Activated naive CD8-positive, alpha-beta T cell treated with anti-CD3 and anti-CD28 coated beads, Interleukin-2, amount 50 U/mL, for 24 hours (primary cell): ENCODE results near the gene EML1.

Experiments
- ATAC-seq: fragments of 150-1000 bp; cut with Tn5 transposase; one replicate; pipeline ENCODE4 v1.10.0; 2021
- DNase-seq: peaks from one replicate; pipeline ENCODE4 v3.0.0; 2021
- H3K27ac Mint-ChIP-seq: one replicate; pipeline ENCODE4 v1.8.0; 2021; ENCODE audit warnings: mild to moderate bottlenecking, mixed read lengths
- H3K27me3 Mint-ChIP-seq: one replicate; pipeline ENCODE4 v1.8.0; 2021; ENCODE audit warnings: mixed read lengths
- H3K36me3 Mint-ChIP-seq: one replicate; pipeline ENCODE4 v1.8.0; 2021; ENCODE audit warnings: low read depth, mixed read lengths
- H3K4me1 Mint-ChIP-seq: one replicate; pipeline ENCODE4 v1.8.0; 2021; ENCODE audit warnings: mixed read lengths
- H3K4me3 Mint-ChIP-seq: one replicate; pipeline ENCODE4 v1.8.0; 2021; ENCODE audit warnings: mild to moderate bottlenecking, moderate library complexity, mixed read lengths
- H3K9me3 Mint-ChIP-seq: one replicate; pipeline ENCODE4 v1.8.0; 2021; ENCODE audit warnings: mixed read lengths

The EML1 gene

DNA sequence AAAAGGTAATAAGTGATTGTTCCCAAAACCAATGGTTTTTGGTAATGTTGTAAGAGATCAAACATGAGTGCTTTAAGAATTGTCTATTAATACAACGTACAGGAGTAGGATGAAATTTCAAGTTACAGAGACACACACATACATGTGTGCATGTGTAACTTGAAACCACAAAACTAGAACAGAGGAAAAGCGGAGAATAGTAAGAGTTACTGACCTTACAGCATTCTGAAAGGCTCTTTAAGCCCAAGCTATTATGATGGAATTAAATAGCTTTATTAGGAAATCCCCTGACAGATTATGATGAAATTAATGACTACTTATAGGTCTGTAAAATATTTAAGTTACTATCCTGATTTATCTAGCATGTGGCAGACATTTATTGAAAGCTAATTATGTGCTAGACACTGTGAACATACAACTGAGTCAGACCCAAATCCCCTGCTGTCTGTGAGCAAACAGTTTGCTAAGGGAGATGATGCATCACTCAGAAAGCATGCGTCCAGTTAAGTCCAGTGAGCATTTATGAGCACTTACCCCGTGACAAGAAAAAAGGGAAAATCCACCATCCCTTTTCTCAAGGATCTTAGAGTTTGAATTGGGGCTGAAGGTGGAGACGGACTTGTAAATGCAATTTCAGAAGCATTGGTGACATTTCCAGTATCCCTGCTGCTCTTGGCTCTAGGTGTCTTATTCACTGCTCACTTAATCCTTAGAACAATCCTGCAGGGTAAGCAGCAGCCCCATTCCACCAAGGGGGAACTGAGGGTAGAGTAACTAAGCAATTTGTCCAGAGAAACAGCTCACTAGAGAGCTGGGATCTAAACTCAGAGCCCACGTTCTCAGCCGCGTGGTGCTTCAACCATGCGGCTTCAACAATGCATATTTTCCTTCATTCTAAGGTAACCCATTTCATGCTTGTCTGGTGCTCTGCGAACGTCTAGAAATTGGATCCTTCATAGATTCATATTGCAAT is 117.4 kb downstream of the EML1 start:
- ATAC-seq (no peak), DNase-seq (no peak)
- Mint-ChIP-seq H3K27ac (no peak overlapping the region), H3K27me3 (peaks cover 8% of the 10 kb centered on the region), H3K4me1 (no peaks in the 10 kb centered on the region), H3K4me3 (no peak overlapping the region), H3K9me3 (no peaks in the 10 kb centered on the region), H3K36me3 (no peaks in the 10 kb centered on the region)

- no peaks in the 10 kb centered on the region for H3K36me3 Mint-ChIP-seq
- no peaks in the 10 kb centered on the region for H3K9me3 Mint-ChIP-seq
- H3K27me3 Mint-ChIP-seq = peaks cover 8% of the 10 kb centered on the region
- no peak overlapping the region for H3K27ac Mint-ChIP-seq
- no peaks in the 10 kb centered on the region for H3K4me1 Mint-ChIP-seq
- ATAC-seq (no peak), DNase-seq (no peak)
- no peak overlapping the region for H3K4me3 Mint-ChIP-seq
These were observed 122.3 kb downstream of the EML1 start for GRCh38 chr14:99915305-99916090.

GRCh38 chr14:99916091-99916383 is 122.8 kb downstream of the EML1 start:
- Mint-ChIP-seq H3K27me3 (peaks cover 8% of the 10 kb centered on the region), H3K9me3 (no peaks in the 10 kb centered on the region), H3K36me3 (no peaks in the 10 kb centered on the region), H3K4me1 (no peaks in the 10 kb centered on the region), H3K4me3 (no peak overlapping the region), H3K27ac (no peak overlapping the region)
- DNase-seq = no peak
- no peak for ATAC-seq

GRCh38 chr14:99918781-99919180 is 125.6 kb downstream of the EML1 start:
- Mint-ChIP-seq H3K9me3 (no peaks in the 10 kb centered on the region), H3K27me3 (peaks cover 6% of the 10 kb centered on the region), H3K36me3 (no peaks in the 10 kb centered on the region), H3K27ac (no peak overlapping the region), H3K4me3 (no peak overlapping the region), H3K4me1 (no peaks in the 10 kb centered on the region)
- ATAC-seq (no peak), DNase-seq (no peak)

GRCh38 chr14:99921425-99921824 is 128.2 kb downstream of the EML1 start:
- Mint-ChIP-seq H3K4me1 (no peaks in the 10 kb centered on the region), H3K9me3 (no peaks in the 10 kb centered on the region), H3K27me3 (peaks cover 11% of the 10 kb centered on the region), H3K36me3 (no peaks in the 10 kb centered on the region), H3K4me3 (no peak overlapping the region), H3K27ac (no peak overlapping the region)
- ATAC-seq = no peak
- DNase-seq = no peak

DNA sequence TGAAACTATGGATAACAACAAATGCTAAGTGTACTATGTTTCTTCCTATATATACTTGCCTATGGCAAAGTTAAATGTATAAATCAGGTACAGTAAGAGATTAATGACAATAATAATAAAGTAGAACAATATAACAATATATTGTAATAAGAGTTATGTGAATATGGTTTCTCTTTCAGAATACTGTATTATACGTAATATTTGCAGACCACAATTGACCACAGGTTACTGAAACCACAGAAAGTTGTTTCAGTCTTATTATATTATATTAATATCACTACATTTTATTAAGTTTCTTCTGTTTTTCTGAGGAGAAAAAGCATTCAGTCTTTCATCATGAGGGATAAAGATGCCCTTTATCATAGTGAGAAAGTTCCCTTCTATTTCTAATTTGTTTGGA is 131.2 kb downstream of the EML1 start:
- peaks cover 11% of the 10 kb centered on the region for H3K27me3 Mint-ChIP-seq
- no peak overlapping the region for H3K4me3 Mint-ChIP-seq
- no peaks in the 10 kb centered on the region for H3K4me1 Mint-ChIP-seq

GRCh38 chr14:99925471-99925870 is 132.3 kb downstream of the EML1 start:
- Mint-ChIP-seq H3K4me3 (no peak overlapping the region), H3K27me3 (peaks cover 11% of the 10 kb centered on the region), H3K36me3 (no peaks in the 10 kb centered on the region), H3K4me1 (no peaks in the 10 kb centered on the region), H3K27ac (no peak overlapping the region), H3K9me3 (no peaks in the 10 kb centered on the region)
- DNase-seq (no peak), ATAC-seq (no peak)

More for the DNA sequence above, 131.2 kb downstream of the EML1 start:
- no peak for ATAC-seq
- no peak overlapping the region for H3K27ac Mint-ChIP-seq
- DNase-seq = no peak
- no peaks in the 10 kb centered on the region for H3K36me3 Mint-ChIP-seq
- no peaks in the 10 kb centered on the region for H3K9me3 Mint-ChIP-seq

DNA sequence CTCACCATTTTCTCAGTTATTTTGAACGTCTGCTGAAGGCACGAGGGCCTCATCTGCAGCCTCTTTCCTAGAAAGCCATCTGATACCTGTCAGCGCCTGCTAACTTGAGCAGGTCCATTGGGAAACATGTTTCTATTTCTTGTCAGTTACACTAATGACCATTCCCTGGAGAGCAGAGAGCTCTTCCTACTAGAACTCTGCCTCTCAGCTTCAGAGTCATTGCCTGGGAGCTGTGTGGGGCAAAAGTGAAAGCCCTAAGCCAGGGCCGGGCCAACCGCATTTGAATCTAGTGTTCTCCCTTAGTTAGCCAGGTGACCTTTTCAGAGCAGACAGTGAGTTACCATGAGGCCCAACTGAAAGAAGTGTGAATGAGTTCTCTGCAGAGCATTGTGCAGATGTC is 135.8 kb downstream of the EML1 start:
- Mint-ChIP-seq H3K9me3 (no peaks in the 10 kb centered on the region), H3K36me3 (no peaks in the 10 kb centered on the region), H3K4me1 (no peaks in the 10 kb centered on the region), H3K4me3 (no peak overlapping the region), H3K27me3 (peaks cover 17% of the 10 kb centered on the region), H3K27ac (no peak overlapping the region)
- no peak for DNase-seq
- no peak for ATAC-seq

DNA sequence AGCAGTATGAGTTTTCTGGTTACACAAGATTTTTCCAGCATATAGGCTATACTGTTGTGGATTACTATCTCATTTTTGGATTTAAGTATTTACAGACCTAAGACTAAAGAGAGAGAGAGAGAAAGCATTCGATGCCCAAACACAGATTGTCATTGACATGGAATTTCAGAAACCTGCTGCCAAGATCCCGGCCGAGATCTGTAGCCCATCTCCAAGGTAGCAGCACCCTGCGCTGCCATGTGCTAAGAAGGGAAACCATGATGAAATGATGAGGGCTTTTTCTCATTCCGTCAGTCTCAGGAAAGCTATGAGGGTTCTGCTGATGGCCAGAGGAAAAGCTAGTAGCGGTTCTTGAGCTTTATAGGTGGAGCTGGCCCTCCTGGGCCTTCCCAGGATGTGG is 136.4 kb downstream of the EML1 start:
- Mint-ChIP-seq H3K9me3 (no peaks in the 10 kb centered on the region), H3K4me1 (no peaks in the 10 kb centered on the region), H3K4me3 (no peak overlapping the region), H3K27me3 (peaks cover 17% of the 10 kb centered on the region), H3K36me3 (no peaks in the 10 kb centered on the region), H3K27ac (no peak overlapping the region)
- no peak for ATAC-seq
- DNase-seq = no peak

- peaks cover 15% of the 10 kb centered on the region for H3K27me3 Mint-ChIP-seq
- no peaks in the 10 kb centered on the region for H3K4me1 Mint-ChIP-seq
- DNase-seq (peak; percentile 13), ATAC-seq (peak; percentile 91)
- no peak overlapping the region for H3K4me3 Mint-ChIP-seq
- H3K27ac Mint-ChIP-seq = no peak overlapping the region
- H3K9me3 Mint-ChIP-seq = no peaks in the 10 kb centered on the region
- H3K36me3 Mint-ChIP-seq = no peaks in the 10 kb centered on the region
These were observed 137.4 kb downstream of the EML1 start for GRCh38 chr14:99930420-99931274.

- no peak overlapping the region for H3K27ac Mint-ChIP-seq
- peaks cover 11% of the 10 kb centered on the region for H3K27me3 Mint-ChIP-seq
- no peaks in the 10 kb centered on the region for H3K9me3 Mint-ChIP-seq
- no peak for DNase-seq
- no peaks in the 10 kb centered on the region for H3K36me3 Mint-ChIP-seq
- H3K4me1 Mint-ChIP-seq = no peaks in the 10 kb centered on the region
- ATAC-seq = no peak
- no peak overlapping the region for H3K4me3 Mint-ChIP-seq
These were observed 138.1 kb downstream of the EML1 start for GRCh38 chr14:99931308-99931707.

DNA sequence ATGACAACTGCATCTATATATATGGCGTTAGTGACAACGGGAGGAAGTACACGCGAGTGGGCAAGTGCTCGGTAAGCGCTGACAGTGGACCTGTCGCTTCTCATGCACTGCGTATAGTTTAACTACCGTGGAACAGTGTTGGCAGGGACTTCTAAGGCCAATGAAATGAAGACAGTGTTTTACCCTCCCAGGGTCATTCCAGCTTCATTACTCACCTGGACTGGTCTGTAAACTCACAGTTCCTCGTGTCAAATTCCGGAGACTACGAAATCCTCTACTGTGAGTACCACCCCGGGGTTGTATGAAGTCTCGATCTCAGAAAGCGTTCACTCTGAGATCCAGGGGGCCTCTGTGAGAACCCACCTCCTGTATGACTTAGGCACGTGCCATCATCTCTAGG is 142.8 kb downstream of the EML1 start:
- ATAC-seq (no peak), DNase-seq (no peak)
- Mint-ChIP-seq H3K4me3 (no peak overlapping the region), H3K27ac (no peak overlapping the region), H3K27me3 (peaks cover 11% of the 10 kb centered on the region), H3K36me3 (no peaks in the 10 kb centered on the region), H3K9me3 (no peaks in the 10 kb centered on the region), H3K4me1 (no peaks in the 10 kb centered on the region)

DNA sequence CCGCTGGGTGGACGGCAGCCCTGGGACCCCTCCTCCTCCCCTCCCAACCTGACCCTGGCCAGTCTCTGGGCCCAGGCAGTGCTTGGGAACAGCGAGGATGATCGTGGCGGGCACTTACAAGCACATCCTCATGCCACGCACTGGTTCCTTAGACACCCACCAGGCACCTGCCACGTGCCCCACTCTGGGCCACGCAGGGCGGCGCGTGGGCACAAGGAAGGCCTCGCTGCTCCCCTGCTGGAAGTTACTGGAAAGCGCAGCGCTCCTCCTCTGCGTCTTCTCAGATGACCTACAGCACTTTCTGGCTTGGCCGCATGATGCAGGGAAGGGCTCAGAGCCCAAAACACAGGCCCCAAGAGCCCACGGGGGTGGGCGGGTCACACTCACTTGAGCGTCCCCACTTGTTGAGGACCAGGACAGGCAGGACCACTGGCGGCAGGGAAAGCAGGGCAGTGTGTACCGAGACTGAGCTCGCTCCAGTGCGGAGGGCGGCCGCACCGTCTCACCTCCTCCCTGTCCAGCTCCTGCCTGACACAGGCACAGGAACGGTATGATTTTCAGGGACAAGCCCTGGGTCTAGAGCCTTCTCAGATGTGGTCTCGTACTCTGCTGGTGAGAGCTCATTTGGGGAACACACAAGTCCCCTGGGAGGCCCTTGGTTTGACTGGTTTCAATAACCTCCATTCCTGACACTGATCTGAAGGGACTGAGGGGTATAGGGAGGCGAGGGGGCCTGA is 143.7 kb downstream of the EML1 start:
- H3K27me3 Mint-ChIP-seq = peaks cover 5% of the 10 kb centered on the region
- ATAC-seq = no peak
- no peak overlapping the region for H3K27ac Mint-ChIP-seq

More for the DNA sequence above, 143.7 kb downstream of the EML1 start:
- H3K9me3 Mint-ChIP-seq = no peaks in the 10 kb centered on the region
- H3K4me3 Mint-ChIP-seq = no peak overlapping the region
- no peaks in the 10 kb centered on the region for H3K4me1 Mint-ChIP-seq
- H3K36me3 Mint-ChIP-seq = no peaks in the 10 kb centered on the region
- no peak for DNase-seq
